IMR-90 (cell line): ENCODE measurements around the gene ODAD2. TPM values are rescaled to one million over a fixed set of nuclear protein-coding genes. Genes with fewer than 3 reads are reported as not detected.

Experiments used
- ATAC-seq: fragments of 200-7000 bp; cut with Tn5 transposase; 2 replicates; pipeline ENCODE4 v1.9.1; 2020; ENCODE audit warnings: low read depth, mild to moderate bottlenecking, moderate library complexity
- BruUV-seq: library from RNA; stranded (reverse); fragments of 400-500 nt; replicated peaks from 2 replicates; lab custom pipeline; 2021; lab: Mats Ljungman, UMichigan
- CTCF ChIA-PET: fragments of 300-600 bp; formaldehyde crosslinking; extraction: SDS; loops from one replicate; lab custom pipeline; 2021; ENCODE audit warnings: antibody characterized with exemption; lab: Yijun Ruan, JAX
- POLR2A ChIA-PET: fragments of 300-600 bp; sonication (Branson Sonifier 250); formaldehyde crosslinking; loops from one replicate; lab custom pipeline; 2022; ENCODE audit warnings: antibody characterized with exemption; ENCODE audit not compliant: unreplicated experiment; lab: Charles Lee
- DNase-seq: peaks from one replicate; pipeline ENCODE4 v3.0.0; 2013
- H2AFZ ChIP-seq: replicated peaks from 2 replicates; pipeline ENCODE3; 2013; ENCODE audit warnings: low read length, mild to moderate bottlenecking; ENCODE audit not compliant: poor library complexity
- H2AK5ac ChIP-seq: 2 replicates; pipeline ENCODE4 v1.6.1; 2013; ENCODE audit warnings: low read depth, low read length, inconsistent platforms
- H2AK9ac ChIP-seq: replicated peaks from 2 replicates; pipeline ENCODE3; 2013; ENCODE audit warnings: mild to moderate bottlenecking, low read depth, low read length, moderate library complexity; ENCODE audit not compliant: poor library complexity
- H2BK120ac ChIP-seq: 2 replicates; pipeline ENCODE4 v1.6.1; 2013; ENCODE audit warnings: low read depth, low read length, inconsistent platforms
- H2BK15ac ChIP-seq: 3 replicates; pipeline ENCODE4 v1.6.1; 2013; ENCODE audit warnings: low read depth, low read length, inconsistent platforms
- H2BK20ac ChIP-seq: 2 replicates; pipeline ENCODE4 v1.6.1; 2013; ENCODE audit warnings: low read depth, mild to moderate bottlenecking, inconsistent platforms, low read length, moderate library complexity
- H2BK5ac ChIP-seq: 2 replicates; pipeline ENCODE4 v1.6.1; 2013; ENCODE audit warnings: mild to moderate bottlenecking, low read depth, low read length, inconsistent platforms; ENCODE audit not compliant: poor library complexity, severe bottlenecking
- H3K14ac ChIP-seq: replicated peaks from 2 replicates; pipeline ENCODE4 v1.6.1; 2013; ENCODE audit warnings: low read depth, low read length, inconsistent platforms
- H3K18ac ChIP-seq: 2 replicates; pipeline ENCODE4 v1.6.1; 2013; ENCODE audit warnings: low read depth, low read length, control low read depth
- H3K23ac ChIP-seq: 2 replicates; pipeline ENCODE4 v1.6.1; 2013; ENCODE audit warnings: low read depth, low read length, inconsistent platforms
- H3K27ac ChIP-seq: 2 replicates; pipeline ENCODE4 v1.5.1; 2013; ENCODE audit warnings: mild to moderate bottlenecking, control low read depth, low read length; ENCODE audit not compliant: insufficient read depth
- H3K27me3 ChIP-seq: 2 replicates; pipeline ENCODE4 v1.6.1; 2013; ENCODE audit warnings: low read length; ENCODE audit not compliant: control insufficient read depth, insufficient read depth
- H3K36me3 ChIP-seq: 2 replicates; pipeline ENCODE4 v1.6.1; 2013; ENCODE audit warnings: low read length, mixed read lengths; ENCODE audit not compliant: control insufficient read depth, insufficient read depth
- H3K4ac ChIP-seq: 2 replicates; pipeline ENCODE4 v1.6.1; 2013; ENCODE audit warnings: low read depth, low read length, inconsistent platforms
- H3K4me1 ChIP-seq: 2 replicates; pipeline ENCODE4 v1.6.1; 2013; ENCODE audit warnings: low read length, mixed read lengths; ENCODE audit not compliant: control insufficient read depth, insufficient read depth
- H3K4me2 ChIP-seq: 2 replicates; pipeline ENCODE4 v1.6.1; 2013; ENCODE audit warnings: low read depth, mild to moderate bottlenecking, control low read depth, low read length, moderate library complexity
- H3K4me3 ChIP-seq: 2 replicates; pipeline ENCODE4 v1.5.1; 2013; ENCODE audit warnings: low read depth, mild to moderate bottlenecking, control low read depth, low read length, moderate library complexity; ENCODE audit not compliant: insufficient read depth
- H3K56ac ChIP-seq: 2 replicates; pipeline ENCODE4 v1.6.1; 2013; ENCODE audit warnings: low read length, inconsistent platforms; ENCODE audit not compliant: insufficient read depth; ENCODE audit errors: extremely low read depth
- H3K79me1 ChIP-seq, 2 experiments: 2 replicates each; pipeline ENCODE4 v1.6.1; 2013; ENCODE audit warnings: low read length in 2 of 2, inconsistent platforms in 1 of 2, low read depth in 1 of 2
- H3K9ac ChIP-seq: 2 replicates; pipeline ENCODE4 v1.6.1; 2013; ENCODE audit warnings: low read depth, low read length, control low read depth
- H3K9me1 ChIP-seq: 2 replicates; pipeline ENCODE4 v1.6.1; 2013; ENCODE audit warnings: low read length, inconsistent platforms; ENCODE audit not compliant: insufficient read depth
- H3K9me3 ChIP-seq: 2 replicates; pipeline ENCODE4 v1.6.1; 2013; ENCODE audit warnings: low read length; ENCODE audit not compliant: control insufficient read depth, insufficient read depth
- H4K20me1 ChIP-seq: 2 replicates; pipeline ENCODE4 v1.6.1; 2013; ENCODE audit warnings: low read length, inconsistent platforms; ENCODE audit not compliant: insufficient read depth
- H4K5ac ChIP-seq: 2 replicates; pipeline ENCODE4 v1.6.1; 2013; ENCODE audit warnings: mild to moderate bottlenecking, low read depth, low read length, control low read depth
- H4K8ac ChIP-seq, 2 experiments: 2 replicates each; pipeline ENCODE4 v1.6.1; 2013; ENCODE audit warnings: low read depth in 2 of 2, low read length in 2 of 2, control low read depth in 1 of 2, inconsistent platforms in 1 of 2
- H4K91ac ChIP-seq: 2 replicates; pipeline ENCODE4 v1.6.1; 2013; ENCODE audit warnings: low read depth, low read length, inconsistent platforms; ENCODE audit not compliant: insufficient read depth
- BHLHE40 ChIP-seq: fragments of 150-350 bp; IDR thresholded peaks from 2 replicates; pipeline ENCODE4 v1.6.1; 2016; ENCODE audit warnings: mild to moderate bottlenecking, low read depth, low read length
- MAFK ChIP-seq: IDR thresholded peaks from 2 replicates; pipeline ENCODE4 v1.6.1; 2012; ENCODE audit warnings: low read depth, low read length, improper control_type of control experiment
- MXI1 ChIP-seq: IDR thresholded peaks from 2 replicates; pipeline ENCODE4 v1.6.1; 2012; ENCODE audit warnings: low read depth, mild to moderate bottlenecking, low read length, moderate library complexity, borderline replicate concordance
- SMC3 ChIP-seq: fragments of 150-350 bp; IDR thresholded peaks from 2 replicates; pipeline ENCODE4 v1.6.1; 2016; ENCODE audit warnings: low read depth, mild to moderate bottlenecking, antibody characterized with exemption, low read length, moderate library complexity
- USF2 ChIP-seq: fragments of 150-350 bp; IDR thresholded peaks from 2 replicates; pipeline ENCODE4 v1.6.1; 2017; ENCODE audit warnings: mild to moderate bottlenecking, antibody characterized with exemption, low read length, low read depth
- WGBS, 2 experiments: methylation state at CpG; one replicate each; pipeline versions ENCODE4 v1.1.5 to v1.1.7; 2013; ENCODE audit warnings: missing lambda C conversion rate in 2 of 2; ENCODE audit not compliant: insufficient read length in 1 of 2; ENCODE audit errors: extremely low coverage in 2 of 2; 5-methylcytosine and 5-hydroxymethylcytosine counted together
- dilution Hi-C: fragments of 300-500 bp; cut with HindIII; formaldehyde crosslinking; loops from one replicate; pipeline ENCODE4 v1.14.3; 2018; ENCODE audit warnings: low sequenced_read_pairs; ENCODE audit not compliant: unreplicated experiment
- in situ Hi-C: fragments of 300-500 bp; cut with MboI; formaldehyde crosslinking; loops from 3 replicates; pipeline ENCODE4 v1.14.3; 2019; ENCODE audit warnings: low sequenced_read_pairs, inconsistent platforms, mixed read lengths
- intact Hi-C: fragments of 100-400 bp; cut with micrococcal nuclease; formaldehyde crosslinking; loops from 2 replicates; pipeline ENCODE4 v1.10.0; 2022
- polyA plus RNA-seq, 3 experiments: library from polyadenylated mRNA; depleted of rRNA; stranded (reverse); fragments of >200 nt; gene quantifications; 2 replicates each; pipeline ENCODE4 v1.2.3, GENCODE V29; 2012; ENCODE audit warnings: low replicate concordance in 1 of 3
- total RNA-seq: library from RNA; depleted of rRNA; stranded (reverse); fragments of >200 nt; gene quantifications from 2 replicates; pipeline ENCODE4 v1.2.3, GENCODE V29; 2012

Gene ODAD2
- total and polyA plus RNA-seq, 2 of the 4 experiments (the other 2 are of a cell fraction), result 0.53 to 0.72 TPM

- H2AK9ac ChIP-seq, result no peak overlapping the region
- TF ChIP-seq MAFK (no peak), BHLHE40 (no peak), USF2 (no peak), MXI1 (no peak), SMC3 (no peak)
- no peak overlapping the region for H3K4me2 ChIP-seq
- intact Hi-C loops (no loop called here), in situ Hi-C loops (no loop called here), dilution Hi-C loops (no loop called here)
- H3K9me1 ChIP-seq, result no peaks in the 10 kb centered on the region
- H2BK5ac ChIP-seq, result no peak overlapping the region
- ATAC-seq, result peak; percentile 49
- H4K20me1 ChIP-seq, result no peaks in the 10 kb centered on the region
- no peak overlapping the region for H3K56ac ChIP-seq
- no peaks in the 10 kb centered on the region for H3K4me1 ChIP-seq
- H4K8ac ChIP-seq, result no peak overlapping the region
- H2AFZ ChIP-seq, result no peak overlapping the region
- no peaks in the 10 kb centered on the region for H3K79me1 ChIP-seq
- no peak overlapping the region for H2AK5ac ChIP-seq
- CTCF ChIA-PET, result interaction anchor here (0.6 to 1.1 kb wide), 2 partner anchors 50 to 253 kb away, joined by 3 to 4 read pairs; no protein-coding TSS in a partner anchor
- H3K4ac ChIP-seq, result no peak overlapping the region
- H3K4me3 ChIP-seq, result no peak overlapping the region
- no peak overlapping the region for H4K91ac ChIP-seq
- POLR2A ChIA-PET, result no interaction called here
- no peak overlapping the region for H3K14ac ChIP-seq
- H2BK120ac ChIP-seq, result no peak overlapping the region
- no peak overlapping the region for H2BK15ac ChIP-seq
- no TSS peak for BruUV-seq
- no peak overlapping the region for H4K5ac ChIP-seq
- H3K23ac ChIP-seq, result no peak overlapping the region
- peak; percentile 15 for DNase-seq
- 60% methylated on average over 1 of the region's 2 CpGs; no CpG with 5 or more reads in 1 of the 2 experiments for WGBS, 2 experiments
- H2BK20ac ChIP-seq, result no peak overlapping the region
- H3K36me3 ChIP-seq, result no peaks in the 10 kb centered on the region
- no peaks in the 10 kb centered on the region for H3K9me3 ChIP-seq
- no peaks in the 10 kb centered on the region; the same call in 1 of the 2 replicates for H3K27me3 ChIP-seq
- no peak overlapping the region for H3K9ac ChIP-seq
- H3K18ac ChIP-seq, result no peak overlapping the region
- no peak overlapping the region for H3K27ac ChIP-seq
These were observed 206.7 kb downstream of the ODAD2 start for GRCh38 chr10:27792216-27792615.
